ENCODE measurements around the gene HOXA7.

DNA sequence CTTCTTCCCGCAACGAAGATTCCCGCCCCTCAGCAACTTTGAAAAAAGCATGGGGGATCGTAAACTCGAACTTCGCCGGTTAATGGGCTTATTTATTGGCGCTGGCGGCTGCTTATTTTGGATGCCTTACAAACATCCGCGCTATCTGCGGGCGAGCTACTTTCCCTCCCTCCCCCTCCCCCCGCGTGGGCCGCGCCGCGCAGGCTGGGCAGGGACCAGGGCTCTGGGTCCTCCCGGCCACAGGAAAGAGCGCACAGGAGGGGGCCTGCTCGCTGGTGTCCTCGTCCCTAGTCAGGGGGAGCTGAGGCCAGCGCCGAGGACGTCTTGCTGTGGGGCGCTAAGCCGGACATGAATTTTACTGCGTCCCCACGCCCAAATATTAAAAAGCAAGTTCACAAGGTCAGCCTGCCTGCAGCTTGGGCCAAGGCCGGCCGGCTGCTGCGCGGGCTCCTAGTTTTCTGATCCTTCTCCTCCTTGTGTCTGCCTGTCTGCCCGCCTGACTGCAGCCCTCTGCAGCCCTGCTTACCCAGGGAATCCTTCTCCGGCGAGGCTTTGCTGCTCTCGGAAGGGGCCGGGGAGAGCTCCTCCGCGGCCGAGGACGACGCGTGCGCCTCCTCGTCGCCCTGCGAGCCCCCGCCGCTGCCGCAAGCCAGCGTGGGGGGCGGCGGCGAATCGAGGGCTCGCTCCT lies 16.5 kb upstream of the HOXA7 start:
- TF ChIP-seq POLR2A (IDR thresholded peaks at IDR 0.05; ENCODE audit: extremely low read depth, insufficient read length) = peak; percentile 60
- TF ChIP-seq, protein P1, sequence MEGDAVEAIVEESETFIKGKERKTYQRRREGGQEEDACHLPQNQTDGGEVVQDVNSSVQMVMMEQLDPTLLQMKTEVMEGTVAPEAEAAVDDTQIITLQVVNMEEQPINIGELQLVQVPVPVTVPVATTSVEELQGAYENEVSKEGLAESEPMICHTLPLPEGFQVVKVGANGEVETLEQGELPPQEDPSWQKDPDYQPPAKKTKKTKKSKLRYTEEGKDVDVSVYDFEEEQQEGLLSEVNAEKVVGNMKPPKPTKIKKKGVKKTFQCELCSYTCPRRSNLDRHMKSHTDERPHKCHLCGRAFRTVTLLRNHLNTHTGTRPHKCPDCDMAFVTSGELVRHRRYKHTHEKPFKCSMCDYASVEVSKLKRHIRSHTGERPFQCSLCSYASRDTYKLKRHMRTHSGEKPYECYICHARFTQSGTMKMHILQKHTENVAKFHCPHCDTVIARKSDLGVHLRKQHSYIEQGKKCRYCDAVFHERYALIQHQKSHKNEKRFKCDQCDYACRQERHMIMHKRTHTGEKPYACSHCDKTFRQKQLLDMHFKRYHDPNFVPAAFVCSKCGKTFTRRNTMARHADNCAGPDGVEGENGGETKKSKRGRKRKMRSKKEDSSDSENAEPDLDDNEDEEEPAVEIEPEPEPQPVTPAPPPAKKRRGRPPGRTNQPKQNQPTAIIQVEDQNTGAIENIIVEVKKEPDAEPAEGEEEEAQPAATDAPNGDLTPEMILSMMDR (IDR thresholded peaks at IDR 0.05; ENCODE audit: low read depth, low read length) = no peak

All from NB4 (cell line).